ENCODE results near the gene TCL1B.
"Not testable (repeated sequence)": the region's sequence is repeated elsewhere in the genome, so short reads cannot be mapped to it uniquely, and the experiment has no call there.

Gene TCL1B

DNA sequence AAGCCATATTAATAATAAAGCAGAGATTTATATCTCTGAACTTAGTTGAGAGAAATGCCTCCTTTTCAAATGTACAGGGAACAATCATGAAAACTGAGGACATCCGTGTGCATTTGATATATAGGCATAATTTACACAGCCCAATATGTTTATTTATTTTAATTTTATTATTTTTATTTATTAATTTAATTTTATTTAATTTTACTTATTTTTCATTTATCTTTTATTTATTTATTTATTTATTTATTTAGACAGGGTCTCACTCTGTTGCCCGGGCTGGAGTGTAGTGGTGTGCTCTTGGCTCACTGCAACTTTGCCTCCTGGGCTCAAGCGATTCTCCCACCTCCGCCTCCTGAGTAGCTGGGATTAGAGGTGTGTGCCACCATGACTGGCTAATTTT, 19.3 kb downstream of the TCL1B start:
- no peak for DNase-seq

DNA sequence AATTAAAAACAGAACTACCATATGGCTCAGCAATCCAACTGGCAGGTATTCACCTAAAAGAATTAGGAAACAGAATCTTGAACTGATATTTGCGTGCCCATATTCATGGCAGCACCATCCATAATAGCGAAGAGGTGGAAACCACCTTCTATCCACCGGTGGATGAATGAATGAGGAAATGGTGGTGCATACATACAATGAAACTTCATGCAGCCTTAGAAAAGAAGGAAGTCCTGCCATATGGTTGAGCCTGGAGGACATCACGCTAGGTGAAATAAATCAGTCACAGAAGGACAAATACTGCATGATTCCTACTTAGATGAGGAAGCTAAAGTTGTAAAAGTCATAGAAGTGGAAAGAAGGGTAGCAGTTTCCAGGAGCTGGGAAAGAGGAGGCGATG, 21.1 kb downstream of the TCL1B start:
- no peak for DNase-seq

DNA sequence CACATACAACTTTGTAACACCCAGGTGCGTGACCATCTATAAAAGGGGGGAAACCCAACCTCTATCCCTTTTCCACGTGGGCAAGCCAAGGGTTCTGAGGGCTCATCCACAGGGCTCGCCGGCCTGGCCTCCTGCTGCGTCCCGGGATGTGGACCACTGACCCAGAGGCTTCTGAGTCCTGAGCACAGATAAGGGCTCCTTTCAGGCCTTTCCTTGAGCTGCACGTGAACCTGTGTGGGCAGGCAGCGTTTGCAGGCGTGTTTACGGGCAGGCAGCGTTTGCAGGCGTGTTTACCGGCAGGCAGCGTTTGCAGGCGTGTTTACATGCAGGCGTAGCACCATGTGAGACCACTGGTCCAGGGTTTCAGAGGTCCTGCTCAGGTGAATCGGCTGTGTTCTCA, 23.9 kb downstream of the TCL1B start:
- DNase-seq: no peak

DNA sequence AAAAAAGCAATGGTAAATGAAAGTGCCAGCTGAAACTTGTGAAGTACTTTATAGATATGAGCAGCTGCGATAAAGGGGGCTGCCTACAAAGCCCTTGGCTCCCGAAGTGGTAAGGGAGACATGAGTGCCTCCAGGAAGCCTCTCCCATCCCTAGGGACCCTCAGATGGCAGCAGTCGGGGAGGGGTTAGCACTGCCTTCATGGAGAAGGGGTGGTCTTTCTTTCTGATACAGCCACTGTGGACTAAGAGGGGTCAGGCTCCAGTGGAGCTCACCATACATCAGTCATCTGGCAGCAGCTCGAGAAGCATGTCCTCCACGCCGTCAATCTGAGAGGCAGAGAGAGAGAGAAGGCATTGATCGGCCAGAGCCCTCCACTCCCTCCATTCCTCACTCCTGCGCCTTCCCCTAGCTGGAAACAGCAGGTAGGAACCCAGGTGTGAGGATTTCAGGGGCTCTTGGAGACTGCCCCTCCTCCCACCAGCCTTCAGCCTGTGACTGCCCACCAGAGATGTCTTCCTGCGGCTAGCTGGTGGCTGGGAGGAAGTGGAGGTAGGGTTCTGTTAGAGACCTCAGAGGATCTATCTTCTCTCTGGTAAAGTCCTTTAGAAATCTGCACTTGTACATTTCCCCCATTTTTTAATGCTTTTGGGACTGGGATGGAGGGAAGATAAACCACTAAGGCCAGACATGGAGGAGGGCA, 25.4 kb downstream of the TCL1B start:
- no peak for DNase-seq

DNA sequence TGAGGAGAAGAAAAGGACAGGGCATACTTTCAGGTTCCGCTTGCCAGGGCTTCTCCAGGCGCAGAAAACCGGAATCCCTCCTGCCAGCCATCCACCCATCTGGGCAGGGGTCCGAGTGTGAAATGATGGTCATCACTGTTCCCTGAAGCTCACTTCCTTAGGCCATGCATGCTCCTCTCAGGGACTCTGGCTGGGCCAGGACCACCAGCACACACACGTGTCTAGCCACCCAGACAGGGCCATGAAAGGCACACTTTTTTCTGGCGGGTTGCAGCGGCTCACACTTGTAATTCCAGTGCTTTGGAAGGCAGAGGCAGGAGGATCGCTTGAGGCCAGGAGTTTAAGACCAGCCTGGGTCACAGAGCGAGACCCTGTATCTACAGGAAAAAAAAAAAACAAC, 26.2 kb downstream of the TCL1B start:
- no peak for DNase-seq

DNA sequence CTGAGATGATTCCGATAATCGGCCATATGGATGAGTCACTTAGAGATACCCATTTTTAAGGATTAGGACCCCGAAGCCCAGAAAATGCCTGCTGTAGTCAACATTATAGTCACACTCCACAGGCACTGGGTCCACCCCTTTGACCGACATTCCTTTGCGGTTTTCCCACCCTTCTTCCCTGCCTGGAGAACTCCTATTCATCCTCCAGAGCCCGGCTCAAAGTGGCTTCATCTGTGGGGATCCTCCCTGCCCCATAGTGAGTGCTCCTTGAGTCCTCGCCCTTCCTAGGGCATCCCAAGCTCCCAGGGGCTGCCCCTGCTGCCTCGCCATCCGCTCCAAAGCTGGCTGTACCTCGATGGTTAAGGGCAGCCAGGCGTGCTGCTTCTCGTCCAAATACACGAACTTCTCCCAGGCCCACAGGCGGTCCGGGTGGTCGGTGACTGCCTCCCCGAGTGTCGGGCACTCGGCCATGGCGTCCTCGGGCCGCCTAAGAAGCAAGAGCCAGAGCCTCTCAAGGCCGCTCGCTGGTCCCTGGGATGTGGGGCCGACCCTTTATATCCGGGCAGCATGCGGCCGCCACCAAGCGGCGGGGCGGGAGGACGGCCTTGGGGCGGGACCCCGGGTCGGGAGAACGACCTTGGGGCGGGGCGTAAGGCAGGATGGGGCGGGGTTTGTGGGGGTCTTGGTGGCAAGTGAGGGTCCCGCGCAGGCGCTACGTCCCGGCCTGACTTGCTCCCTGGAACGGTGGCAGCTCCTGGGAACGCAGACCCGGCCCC, 27.6 kb downstream of the TCL1B start, which contains the start of gene TCL1A:
TSS of gene TCL1A (minus strand) at position 530 of the 776 bp plus-strand sequence. CDS start at position 471, 59 bp downstream.
- no peak for DNase-seq

DNA sequence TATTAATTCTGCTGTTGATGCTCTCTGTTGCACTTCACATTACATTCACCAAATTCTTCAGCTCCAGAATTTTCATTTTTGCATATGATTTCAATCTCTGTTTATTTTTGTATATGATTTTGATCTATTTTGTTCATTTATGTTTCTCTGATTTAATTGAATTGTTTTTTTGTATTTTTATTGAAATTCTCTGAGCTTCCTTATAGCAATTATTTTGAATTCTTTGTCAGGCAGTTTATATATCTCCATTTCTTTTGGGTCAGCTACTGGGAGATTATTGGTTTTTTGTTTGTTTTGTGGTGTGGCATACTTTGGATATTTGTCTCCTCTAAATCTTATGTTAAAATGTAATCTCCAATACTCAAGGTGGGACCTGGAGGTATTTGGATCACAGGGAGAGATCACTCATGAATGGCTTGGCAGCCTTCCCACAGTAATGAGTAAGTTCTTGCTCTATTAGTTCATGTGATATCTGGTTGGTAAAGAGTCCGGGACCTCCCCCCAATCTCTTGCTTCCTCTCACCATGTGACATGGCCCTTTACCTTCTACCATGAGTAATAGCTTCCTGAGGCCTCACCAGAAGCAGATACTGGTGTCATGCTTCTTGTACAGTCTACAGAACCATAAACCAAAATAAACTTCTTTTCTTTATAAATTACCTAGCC, 36.4 kb downstream of the TCL1B start:
- no peak for DNase-seq

DNA sequence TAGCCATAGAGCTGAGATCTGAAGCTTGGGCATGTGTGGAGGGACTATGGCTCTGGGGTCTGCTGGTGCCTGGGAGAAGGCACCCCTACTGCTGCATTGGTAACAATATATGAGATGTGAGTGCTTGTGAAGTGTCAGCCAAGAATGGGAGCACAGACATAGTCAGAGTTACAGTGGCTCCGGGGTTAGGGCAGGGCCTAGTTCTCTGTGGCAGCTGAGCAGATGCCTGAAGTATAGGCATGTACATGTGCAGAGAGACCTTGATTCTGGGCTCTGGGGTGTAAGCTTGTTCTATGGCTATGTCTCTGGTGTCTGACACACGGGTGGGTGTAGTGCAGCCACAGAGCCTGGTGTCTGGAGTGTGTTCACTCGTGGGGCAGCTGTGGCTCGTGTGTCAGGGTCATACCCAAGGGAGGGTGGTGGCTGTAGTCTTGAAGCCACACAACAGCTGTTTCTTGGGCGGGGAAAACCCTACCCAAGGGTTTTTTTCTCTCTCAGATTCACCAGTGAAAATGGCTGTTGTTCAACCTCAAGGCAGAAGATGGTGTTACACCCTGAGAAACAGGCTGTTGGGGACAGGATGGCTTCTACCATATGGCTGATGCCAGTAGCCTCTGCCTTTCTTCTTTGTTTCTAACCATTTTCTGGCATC, 39.6 kb downstream of the TCL1B start:
- no peak for DNase-seq

DNA sequence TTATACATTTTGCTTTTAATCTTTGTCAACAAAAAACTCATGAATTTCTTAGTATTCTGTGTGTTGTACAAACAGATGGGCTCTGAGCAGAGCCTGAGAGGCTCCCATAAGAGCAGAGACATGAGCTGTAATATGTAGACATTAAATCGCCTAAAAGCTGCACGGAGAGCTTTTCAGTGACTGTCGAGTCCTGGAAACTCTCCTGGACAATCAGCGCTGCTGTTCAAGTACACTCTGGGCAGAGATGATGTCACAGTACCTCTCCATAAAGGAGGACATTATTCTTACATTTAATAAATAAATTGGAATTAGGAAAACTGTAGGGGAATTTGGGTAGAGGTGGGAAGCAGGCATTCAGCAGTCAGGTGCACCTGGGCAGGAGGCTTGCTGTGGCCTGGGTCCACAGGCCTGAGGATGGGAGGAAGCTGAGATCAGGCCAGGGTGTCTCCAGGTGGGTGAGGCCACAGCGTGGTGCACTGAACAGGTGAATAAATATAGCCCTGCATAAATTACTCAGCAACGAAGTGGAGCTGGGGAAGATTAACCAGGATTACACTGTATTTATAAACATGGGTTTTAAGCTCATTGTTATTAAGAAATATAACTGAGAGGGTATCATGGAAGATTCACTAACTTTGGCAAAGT, 41.0 kb downstream of the TCL1B start:
- no peak for DNase-seq

DNA sequence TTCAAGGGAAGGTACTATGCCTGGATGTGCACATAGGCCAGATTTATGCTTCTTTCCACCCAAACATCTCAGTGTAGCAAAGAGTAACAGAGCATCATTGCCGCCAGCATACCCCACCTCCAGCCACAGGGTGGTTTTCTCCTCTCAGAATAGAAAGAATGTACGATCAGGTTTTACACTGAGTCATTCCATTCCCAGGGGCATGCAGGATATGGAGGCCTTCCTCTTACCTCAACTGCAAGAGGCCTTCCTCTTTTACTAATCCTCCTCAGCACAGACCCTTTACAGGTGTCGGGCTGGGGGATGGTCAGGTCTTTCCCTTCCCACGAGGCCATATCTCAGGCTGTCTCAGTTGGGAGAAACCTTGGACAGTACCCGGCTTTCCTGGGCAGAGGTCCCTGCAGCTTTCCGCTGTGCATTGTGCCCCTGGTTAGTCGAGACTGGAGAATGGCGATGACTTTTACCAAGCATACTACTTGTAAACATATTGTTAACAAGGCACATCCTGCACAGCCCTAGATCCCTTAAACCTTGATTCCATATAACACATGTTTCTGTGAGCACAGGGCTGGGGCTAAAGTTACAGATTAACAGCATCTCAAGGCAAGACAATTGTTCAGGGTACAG, 43.3 kb downstream of the TCL1B start:
- DNase-seq: not testable (repeated sequence)

DNA sequence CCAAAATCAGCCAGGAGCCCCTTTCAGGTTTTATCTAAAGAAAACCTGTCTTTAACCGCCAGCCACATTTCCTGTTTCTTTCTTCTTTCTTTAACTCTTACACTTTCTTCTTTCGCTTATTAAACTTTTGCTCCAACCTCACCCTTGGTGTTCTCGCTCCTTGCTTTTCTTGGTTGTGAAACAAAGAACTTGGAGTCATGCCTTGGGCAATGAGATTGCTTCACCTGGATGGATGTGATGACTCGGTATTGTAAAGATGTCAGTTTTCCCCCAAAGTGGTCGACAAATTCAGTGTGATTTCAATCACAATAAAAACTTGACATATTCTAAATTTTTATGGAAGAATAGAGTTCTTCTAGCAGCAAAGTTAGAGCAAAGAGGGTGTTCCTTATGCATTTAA, 43.9 kb downstream of the TCL1B start:
- DNase-seq: no peak

DNA sequence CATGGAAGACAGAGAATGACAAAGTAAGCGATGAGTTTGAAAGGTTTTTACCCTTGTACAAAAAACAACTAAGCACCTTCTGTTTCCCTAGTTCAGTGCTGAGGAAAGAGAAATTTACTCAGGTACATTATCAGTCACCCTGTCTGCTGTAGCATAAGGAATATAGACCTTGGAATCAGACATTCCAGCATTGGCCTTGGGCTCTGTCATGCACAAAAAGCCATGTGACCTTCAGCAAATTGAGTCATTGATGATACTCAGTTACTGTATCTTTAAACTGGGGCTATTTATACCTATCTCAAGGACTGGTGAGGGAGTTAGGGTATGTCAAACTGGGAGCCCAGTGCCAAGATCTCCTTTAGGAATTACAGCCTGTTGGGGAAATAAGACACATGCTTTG, 47.0 kb downstream of the TCL1B start:
- DNase-seq: no peak

DNA sequence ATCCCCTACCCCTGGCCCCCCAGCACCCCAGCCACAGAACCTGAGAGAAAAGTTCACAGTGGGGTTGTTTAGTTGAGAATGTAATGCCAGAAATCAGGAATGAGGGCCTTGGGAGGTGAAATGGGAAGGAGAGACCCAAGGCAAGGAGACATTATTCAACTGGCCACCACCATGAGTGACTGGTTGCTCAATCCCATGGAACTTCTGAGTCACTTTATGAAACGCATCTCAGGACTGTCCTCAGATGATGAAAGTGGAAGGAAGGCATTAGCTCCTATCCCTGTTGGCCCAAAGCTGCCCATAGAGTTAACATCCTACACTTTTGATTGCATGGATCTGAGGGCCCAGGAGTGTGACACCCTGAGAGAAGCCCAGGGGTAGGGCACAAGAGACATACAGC, 53.1 kb downstream of the TCL1B start:
- DNase-seq: no peak

DNA sequence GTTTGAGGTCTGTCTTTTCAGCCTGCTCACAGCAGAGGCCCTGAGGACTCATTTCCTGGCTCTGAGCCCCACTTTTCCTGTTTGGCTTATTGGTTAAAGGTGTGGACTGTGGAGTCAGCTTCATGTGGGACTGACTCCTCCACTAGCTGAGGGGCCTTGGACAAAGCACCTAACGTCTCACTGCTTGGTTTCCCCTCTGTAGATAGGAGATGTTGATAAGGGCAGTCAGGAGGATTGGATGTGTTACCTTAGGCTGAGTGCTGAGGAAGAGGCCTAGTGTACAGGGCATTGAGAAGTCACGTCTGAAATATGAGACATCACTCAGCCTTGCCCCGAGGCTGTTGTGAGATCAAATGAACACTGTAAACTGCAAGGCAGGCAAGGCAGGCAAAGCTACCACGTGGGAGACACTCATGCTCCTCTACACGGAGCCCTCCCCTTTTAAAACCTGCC, 54.8 kb downstream of the TCL1B start:
- no peak for DNase-seq

DNA sequence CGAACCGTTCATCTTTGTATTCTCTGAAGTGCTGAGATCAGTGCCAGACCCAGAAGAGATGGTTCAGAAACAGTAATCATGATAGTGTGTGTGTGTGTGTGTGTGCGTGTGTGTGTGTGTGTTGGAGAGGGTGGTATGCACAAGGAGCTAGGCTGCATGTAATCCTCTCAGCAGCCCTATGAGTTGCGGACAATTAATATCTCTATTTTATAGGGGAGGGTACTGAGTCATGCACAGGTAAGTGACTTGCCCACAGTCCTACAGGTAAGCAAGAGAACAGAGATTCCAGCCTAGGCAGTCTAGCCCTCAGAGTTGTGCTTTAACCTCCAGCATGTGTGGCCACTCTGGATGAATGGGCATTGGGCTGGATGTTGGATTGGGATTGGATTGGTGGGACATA, 55.6 kb downstream of the TCL1B start:
- DNase-seq: no peak
